K562 (cell line): Measurements from ENCODE around the gene ARHGAP26. TPM values are rescaled to one million over a fixed set of nuclear protein-coding genes. Genes with fewer than 3 reads are reported as not detected.
A peak's percentile ranks its signal among the peaks of the same experiment; 100 is the strongest.

Experiments used
- ATAC-seq: fragments of 200-7000 bp; cut with Tn5 transposase; 3 replicates; pipeline ENCODE4 v1.9.1; 2020; ENCODE audit warnings: moderate library complexity
- BruUV-seq: library from RNA; stranded (reverse); fragments of 400-500 nt; replicated peaks from 2 replicates; lab custom pipeline; 2021; lab: Mats Ljungman, UMichigan
- CTCF ChIA-PET: fragments of 300-600 bp; formaldehyde crosslinking; extraction: SDS; loops from one replicate; lab custom pipeline; 2021; ENCODE audit warnings: low intra/inter-chr PET ratio; lab: Yijun Ruan, JAX
- POLR2A ChIA-PET: fragments of 300-600, 350-650 bp; sonication (Branson Sonifier 250); formaldehyde crosslinking; extraction: SDS; loops from one replicate; lab custom pipeline; 2021; ENCODE audit warnings: antibody characterized with exemption, inconsistent platforms; lab: Yijun Ruan, JAX
- DNase-seq, 4 experiments: peaks; one replicate each; pipeline versions ENCODE4 v3.0.0 to v3.0.0-alpha.2; 2011 to 2018; ENCODE audit warnings: low spot score in 3 of 4, mixed read lengths in 3 of 4; ENCODE audit errors: extremely low read depth in 1 of 4
- FAIRE-seq: peaks from 2 replicates; lab custom pipeline; 2011; peaks lifted over from hg19 to GRCh38; lab: Jason Lieb, UNC
- H2AFZ ChIP-seq: 2 replicates; pipeline ENCODE4 v1.6.0; 2011; ENCODE audit warnings: low read depth, low read length, control low read depth, inconsistent platforms
- H3K27ac ChIP-seq: fragments of 200-600 bp; 3 replicates; pipeline ENCODE4 v1.8.0; 2011; ENCODE audit warnings: low read depth, mild to moderate bottlenecking, control low read depth, inconsistent platforms, low read length, moderate library complexity, mixed read lengths; ENCODE audit errors: extremely low read depth
- H3K27me3 ChIP-seq, 2 experiments: fragments of 300-600 bp in 1 of 2; 2 replicates in 1 of 2; 3 replicates in 1 of 2; pipeline versions ENCODE4 v1.6.0 to v1.8.0; 2011; ENCODE audit warnings: inconsistent platforms in 2 of 2, low read length in 2 of 2, mild to moderate bottlenecking in 1 of 2, mixed read lengths in 1 of 2, moderate library complexity in 1 of 2; ENCODE audit not compliant: control insufficient read depth in 2 of 2, insufficient read depth in 2 of 2
- H3K36me3 ChIP-seq: fragments of 300-600 bp; 3 replicates; pipeline ENCODE4 v1.8.0; 2011; ENCODE audit warnings: mild to moderate bottlenecking, low read length, inconsistent platforms; ENCODE audit not compliant: control insufficient read depth, insufficient read depth
- H3K4me1 ChIP-seq, 2 experiments: fragments of 200-600 bp in 1 of 2; replicated peaks in 1 of 2; 2 replicates in 1 of 2; 3 replicates in 1 of 2; pipeline versions ENCODE4 v1.5.1 to v1.8.0; 2011; ENCODE audit warnings: inconsistent platforms in 2 of 2, low read length in 2 of 2, mild to moderate bottlenecking in 1 of 2, mixed read lengths in 1 of 2, moderate library complexity in 1 of 2; ENCODE audit not compliant: control insufficient read depth in 2 of 2, insufficient read depth in 2 of 2
- H3K4me2 ChIP-seq: 2 replicates; pipeline ENCODE4 v1.6.1; 2011; ENCODE audit warnings: low read length, control low read depth, inconsistent platforms, mixed read lengths; ENCODE audit not compliant: insufficient read depth
- H3K4me3 ChIP-seq: fragments of 200-600 bp; sonication (generic), shearing (Covaris generic); 2 replicates; pipeline ENCODE4 v1.5.1; 2016; ENCODE audit warnings: control low read depth, inconsistent platforms
- H3K79me2 ChIP-seq: fragments of 200-600 bp; 3 replicates; pipeline ENCODE4 v1.8.0; 2011; ENCODE audit warnings: low read length, inconsistent platforms; ENCODE audit not compliant: control insufficient read depth, insufficient read depth
- H3K9ac ChIP-seq, 2 experiments: 2 replicates each; pipeline versions ENCODE4 v1.6.0 to v1.6.1; 2011; ENCODE audit warnings: low read depth in 2 of 2, low read length in 2 of 2, control low read depth in 1 of 2, inconsistent platforms in 1 of 2, mild to moderate bottlenecking in 1 of 2, mixed read lengths in 1 of 2; ENCODE audit not compliant: insufficient read depth in 1 of 2
- H3K9me1 ChIP-seq: one replicate; pipeline ENCODE4 v1.6.0; 2011; ENCODE audit warnings: inconsistent platforms, mild to moderate bottlenecking, low read length, moderate library complexity; ENCODE audit not compliant: control insufficient read depth, insufficient read depth
- H3K9me3 ChIP-seq: replicated peaks from 2 replicates; pipeline ENCODE4 v1.5.1; 2011; ENCODE audit warnings: low read depth, low read length, inconsistent platforms; ENCODE audit not compliant: control insufficient read depth, insufficient read depth
- H4K20me1 ChIP-seq: replicated peaks from 2 replicates; pipeline ENCODE4 v1.6.1; 2011; ENCODE audit warnings: low read length, inconsistent platforms, mixed read lengths; ENCODE audit not compliant: control insufficient read depth, insufficient read depth
- CEBPG ChIP-seq, 3 experiments: fragments of 200-800 bp in 1 of 3; sonication (Bioruptor generic) in 1 of 3; sonication (generic) in 1 of 3; formaldehyde crosslinking in 1 of 3; IDR thresholded peaks in 2 of 3; conservative IDR thresholded peaks in 1 of 3; 2 replicates each; pipeline versions ENCODE4 v1.6.1 to v1.8.0; 2016 to 2022; ENCODE audit warnings: missing compliant biosample characterization in 2 of 3, missing genetic modification characterization in 2 of 3, mild to moderate bottlenecking in 1 of 3, missing genetic modification reagents in 1 of 3
- MAZ ChIP-seq, 2 experiments: fragments of 450-650 bp in 1 of 2; sonication (generic) in 1 of 2; formaldehyde crosslinking; IDR thresholded peaks in 1 of 2; conservative IDR thresholded peaks in 1 of 2; 2 replicates each; pipeline versions ENCODE4 v1.4.0 to v1.5.0; 2020; ENCODE audit warnings: mild to moderate bottlenecking in 1 of 2, missing genetic modification reagents in 1 of 2
- PHF21A ChIP-seq: fragments of 450-650 bp; IDR thresholded peaks from 2 replicates; pipeline ENCODE4 v1.6.1; 2017; ENCODE audit warnings: low read depth, borderline replicate concordance
- ZNF592 ChIP-seq: fragments of 450-650 bp; IDR thresholded peaks from 2 replicates; pipeline ENCODE4 v1.6.1; 2017; ENCODE audit warnings: antibody characterized with exemption, mild to moderate bottlenecking
- WGBS: fragments of 100-300 bp; shearing (Covaris generic); methylation state at CpG from one replicate; pipeline ENCODE4 v1.1.6; 2016; ENCODE audit warnings: low coverage, mixed read lengths; ENCODE audit not compliant: insufficient coverage; ENCODE audit errors: missing lambda C conversion rate; 5-methylcytosine and 5-hydroxymethylcytosine counted together
- in situ Hi-C: fragments of 300-500 bp; cut with MboI; formaldehyde crosslinking; loops from 4 replicates; pipeline ENCODE4 v1.15.0; 2018; ENCODE audit warnings: inconsistent platforms, mixed read lengths
- intact Hi-C: fragments of 100-400 bp; cut with micrococcal nuclease; formaldehyde crosslinking; loops from 2 replicates; pipeline ENCODE4 v1.14.2; 2022
- polyA plus RNA-seq, 8 experiments: library from polyadenylated mRNA; depleted of rRNA in 4 of 8; stranded (reverse) in 5 of 8; unstranded in 3 of 8; fragments of >200 nt; fragmentation: Nextera tagmentation in 2 of 8; fragmentation: Illumina TruSeq in 1 of 8; extraction: Ambion mirVana in 2 of 8; extraction: Trizol in 1 of 8; gene quantifications; 2 replicates each; pipeline versions ENCODE4 v1.2.1 to v1.2.3, GENCODE V29; 2011 to 2014; ENCODE audit warnings: inconsistent platforms in 1 of 8, missing spikeins in 1 of 8
- total RNA-seq, 7 experiments: library from RNA; depleted of rRNA in 6 of 7; stranded (reverse); fragments of >200 nt in 6 of 7; fragmentation: Illumina TruSeq in 2 of 7; extraction: Trizol in 2 of 7; gene quantifications; 2 replicates each; pipeline versions ENCODE4 v1.2.1 to v1.2.3, GENCODE V29; 2011 to 2021; ENCODE audit warnings: low replicate concordance in 1 of 7

Gene ARHGAP26
- total and polyA plus RNA-seq, 9 of the 15 experiments (the other 6 are each of a cell fraction or from before 2014, with no cell fraction given), result 0.13 to 1.1 (median 0.55) TPM

- Histone ChIP-seq H3K4me1 (peaks cover 3 to 14% of the 10 kb centered on the region in 2 experiments; a peak in 3 of 5 replicates), H3K9ac (no peak overlapping the region), H2AFZ (no peak overlapping the region), H3K36me3 (no peaks in the 10 kb centered on the region), H3K9me3 (no peaks in the 10 kb centered on the region; the same call in 1 of the 2 replicates), H3K4me3 (no peak overlapping the region), H3K27me3 (no peaks in the 10 kb centered on the region), H3K27ac (no peak overlapping the region), H3K9me1 (no peaks in the 10 kb centered on the region), H4K20me1 (no peaks in the 10 kb centered on the region), H3K79me2 (no peaks in the 10 kb centered on the region), H3K4me2 (no peak overlapping the region)
- intact Hi-C loops, result loop anchor here (10.0 kb wide), 1 partner anchor 625 kb away; no protein-coding TSS in a partner anchor
- CTCF ChIA-PET, result no interaction called here
- in situ Hi-C loops, result no loop called here
- BruUV-seq, result no TSS peak
- DNase-seq (no peak), FAIRE-seq (no peak), ATAC-seq (no peak)
- TF ChIP-seq PHF21A (no peak), MAZ (CRISPR knock-in tag; conservative IDR thresholded peaks at IDR 0.05 in 1 of 2, IDR thresholded peaks at IDR 0.05 in 1 of 2) (0 out of 4 replicates have a peak, but pooled peaks of 1 of the 2 experiments have one; percentile 1), ZNF592 (no peak), CEBPG (CRISPR knock-in tag; IDR thresholded peaks at IDR 0.05) (no peak), CEBPG (tag; conservative IDR thresholded peaks at IDR 0.05 in 1 of 2, IDR thresholded peaks at IDR 0.05 in 1 of 2) (no peak)
- 57% methylated on average over 2 of the region's 2 CpGs for WGBS
- POLR2A ChIA-PET, result interaction anchor here (0.6 kb wide), 1 partner anchor 283 kb away, joined by 3 read pairs; no protein-coding TSS in a partner anchor
Measured at GRCh38 chr5:143199843-143200242, 429.7 kb downstream of the ARHGAP26 start.
